Measurements from ENCODE around the gene SIDT1.

DNA sequence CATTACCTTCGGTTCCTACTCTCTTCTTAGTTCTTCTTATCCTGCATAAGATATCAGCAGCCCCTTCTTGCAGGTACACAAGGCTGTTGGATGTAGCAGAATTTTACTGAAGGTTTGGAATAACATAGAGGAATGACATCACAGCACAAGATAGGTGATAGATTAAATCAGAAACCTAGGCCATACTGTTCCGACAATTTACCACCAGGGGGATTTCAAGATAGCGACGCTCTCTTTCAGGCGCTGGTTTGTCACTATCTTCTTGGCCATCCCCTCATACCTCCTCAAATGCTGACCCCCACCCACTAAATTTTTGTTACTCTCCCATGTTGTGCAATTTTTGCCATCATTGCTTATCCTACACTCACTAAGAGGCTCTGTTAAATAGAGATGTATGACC lies 3.5 kb downstream of the SIDT1 start:
- TF ChIP-seq, protein P1, sequence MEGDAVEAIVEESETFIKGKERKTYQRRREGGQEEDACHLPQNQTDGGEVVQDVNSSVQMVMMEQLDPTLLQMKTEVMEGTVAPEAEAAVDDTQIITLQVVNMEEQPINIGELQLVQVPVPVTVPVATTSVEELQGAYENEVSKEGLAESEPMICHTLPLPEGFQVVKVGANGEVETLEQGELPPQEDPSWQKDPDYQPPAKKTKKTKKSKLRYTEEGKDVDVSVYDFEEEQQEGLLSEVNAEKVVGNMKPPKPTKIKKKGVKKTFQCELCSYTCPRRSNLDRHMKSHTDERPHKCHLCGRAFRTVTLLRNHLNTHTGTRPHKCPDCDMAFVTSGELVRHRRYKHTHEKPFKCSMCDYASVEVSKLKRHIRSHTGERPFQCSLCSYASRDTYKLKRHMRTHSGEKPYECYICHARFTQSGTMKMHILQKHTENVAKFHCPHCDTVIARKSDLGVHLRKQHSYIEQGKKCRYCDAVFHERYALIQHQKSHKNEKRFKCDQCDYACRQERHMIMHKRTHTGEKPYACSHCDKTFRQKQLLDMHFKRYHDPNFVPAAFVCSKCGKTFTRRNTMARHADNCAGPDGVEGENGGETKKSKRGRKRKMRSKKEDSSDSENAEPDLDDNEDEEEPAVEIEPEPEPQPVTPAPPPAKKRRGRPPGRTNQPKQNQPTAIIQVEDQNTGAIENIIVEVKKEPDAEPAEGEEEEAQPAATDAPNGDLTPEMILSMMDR (IDR thresholded peaks at IDR 0.05; ENCODE audit: insufficient read depth, low read length, poor library complexity, severe bottlenecking): no peak
- TF ChIP-seq EZH2phosphoT487 (conservative IDR thresholded peaks at IDR 0.05; ENCODE audit: low read length): no peak

All from SU-DHL-6 (cell line).